ENCODE measurements around the gene CREBBP.

The CREBBP gene

DNA sequence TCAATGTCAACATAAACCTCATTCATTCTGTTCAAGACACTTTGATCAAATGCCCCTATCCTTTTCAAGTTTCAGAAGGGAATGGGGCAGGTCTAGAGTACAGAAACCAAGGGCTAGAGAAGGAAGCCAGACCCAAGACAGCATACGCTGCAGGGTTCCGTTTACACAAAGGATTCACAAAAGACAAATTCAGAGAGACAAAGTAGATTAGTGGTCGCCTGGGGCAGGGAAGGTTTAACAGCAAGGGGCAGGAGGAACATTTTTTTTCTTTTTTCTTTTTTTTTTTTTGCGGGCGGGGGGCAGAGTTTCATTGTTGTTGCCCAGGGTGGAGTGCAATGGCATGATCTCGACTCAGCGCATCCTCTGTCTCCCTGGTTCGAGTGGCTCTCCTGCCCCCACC is 143.3 kb downstream of the CREBBP start:
- no peak overlapping the region for H3K4me3 ChIP-seq (ENCODE audit: low read depth, low read length)
- TF ChIP-seq, protein P1, sequence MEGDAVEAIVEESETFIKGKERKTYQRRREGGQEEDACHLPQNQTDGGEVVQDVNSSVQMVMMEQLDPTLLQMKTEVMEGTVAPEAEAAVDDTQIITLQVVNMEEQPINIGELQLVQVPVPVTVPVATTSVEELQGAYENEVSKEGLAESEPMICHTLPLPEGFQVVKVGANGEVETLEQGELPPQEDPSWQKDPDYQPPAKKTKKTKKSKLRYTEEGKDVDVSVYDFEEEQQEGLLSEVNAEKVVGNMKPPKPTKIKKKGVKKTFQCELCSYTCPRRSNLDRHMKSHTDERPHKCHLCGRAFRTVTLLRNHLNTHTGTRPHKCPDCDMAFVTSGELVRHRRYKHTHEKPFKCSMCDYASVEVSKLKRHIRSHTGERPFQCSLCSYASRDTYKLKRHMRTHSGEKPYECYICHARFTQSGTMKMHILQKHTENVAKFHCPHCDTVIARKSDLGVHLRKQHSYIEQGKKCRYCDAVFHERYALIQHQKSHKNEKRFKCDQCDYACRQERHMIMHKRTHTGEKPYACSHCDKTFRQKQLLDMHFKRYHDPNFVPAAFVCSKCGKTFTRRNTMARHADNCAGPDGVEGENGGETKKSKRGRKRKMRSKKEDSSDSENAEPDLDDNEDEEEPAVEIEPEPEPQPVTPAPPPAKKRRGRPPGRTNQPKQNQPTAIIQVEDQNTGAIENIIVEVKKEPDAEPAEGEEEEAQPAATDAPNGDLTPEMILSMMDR (IDR thresholded peaks at IDR 0.05; ENCODE audit: insufficient read depth, low read length, missing control alignments): no peak
- ChIA-PET CTCF (no interaction called here), POLR2A (no interaction called here)
- no peak for DNase-seq (ENCODE audit: low read depth, low spot score)

DNA sequence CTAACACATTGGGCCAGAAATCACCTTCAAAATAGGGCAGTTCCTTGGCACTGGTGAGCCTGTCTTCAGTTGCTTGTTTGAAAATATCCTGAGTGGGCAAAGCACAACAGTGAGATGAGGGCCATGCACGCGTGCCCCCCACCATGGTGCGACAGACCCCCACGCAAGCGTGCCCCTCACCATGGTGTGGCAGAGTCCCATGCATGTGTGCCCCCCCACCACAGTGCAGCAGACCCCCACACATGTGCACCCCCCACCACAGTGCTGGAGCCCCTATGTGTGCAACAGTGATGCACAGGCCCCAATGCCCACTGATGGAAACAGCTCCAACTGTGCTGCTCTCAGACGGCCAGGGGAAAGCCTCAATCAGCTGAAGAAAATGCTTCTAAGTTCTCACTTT is 144.4 kb downstream of the CREBBP start:
- DNase-seq (ENCODE audit: low read depth, low spot score): no peak

DNA sequence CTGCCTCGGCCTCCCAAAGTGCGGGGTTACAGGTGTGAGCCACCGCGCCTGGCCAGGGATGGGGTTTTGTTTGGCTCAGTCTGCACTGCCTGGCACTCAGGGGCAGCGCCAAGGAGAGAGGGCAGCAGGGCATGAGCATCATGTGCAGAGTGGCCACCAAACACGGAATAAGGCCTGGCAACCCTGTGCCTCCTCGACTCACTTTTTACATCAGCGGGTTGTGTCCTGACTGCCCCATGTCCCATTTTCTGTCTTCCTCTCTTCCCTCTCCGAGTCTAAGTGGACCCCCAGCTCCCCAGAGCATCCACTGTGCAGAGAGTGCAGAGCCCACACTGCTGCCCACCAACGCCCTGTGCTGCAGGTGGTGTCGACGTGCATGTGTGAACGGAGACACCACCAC is 145.0 kb downstream of the CREBBP start:
- CTCF ChIA-PET: no interaction called here
- H3K4me3 ChIP-seq (ENCODE audit: low read depth, low read length): no peak overlapping the region
- POLR2A ChIA-PET: no interaction called here
- TF ChIP-seq, protein P1 (IDR thresholded peaks at IDR 0.05; ENCODE audit: insufficient read depth, low read length, missing control alignments): no peak
- DNase-seq (ENCODE audit: low read depth, low spot score): no peak

More for the DNA sequence above, 144.4 kb downstream of the CREBBP start:
- no peak overlapping the region for H3K4me3 ChIP-seq (ENCODE audit: low read depth, low read length)
- ChIA-PET CTCF (no interaction called here), POLR2A (no interaction called here)
- TF ChIP-seq, protein P1 (IDR thresholded peaks at IDR 0.05; ENCODE audit: insufficient read depth, low read length, missing control alignments): no peak

DNA sequence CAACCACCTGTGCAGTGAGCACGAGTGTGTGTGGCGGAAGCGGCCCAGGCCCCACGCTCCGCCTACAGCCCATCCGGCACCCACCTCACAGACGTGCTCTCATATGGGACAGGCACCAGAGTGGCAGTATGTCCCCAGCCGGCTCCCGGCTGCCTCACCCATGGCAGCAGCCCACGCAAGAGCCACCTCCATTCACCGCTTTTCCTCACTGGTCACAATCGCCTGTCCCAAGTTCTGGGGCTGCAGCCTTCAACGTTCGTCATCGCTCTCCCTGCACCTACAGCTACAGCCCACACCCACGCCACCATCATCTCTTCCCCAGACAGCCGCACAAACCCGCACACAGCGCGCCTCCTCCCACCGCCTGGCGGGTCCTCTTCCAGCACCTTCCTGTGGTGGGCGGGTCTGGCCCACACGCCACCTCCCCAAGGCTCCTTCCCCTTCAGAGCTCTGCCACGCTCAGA is 145.7 kb downstream of the CREBBP start:
- ChIA-PET CTCF (no interaction called here), POLR2A (no interaction called here)
- TF ChIP-seq, protein P1 (IDR thresholded peaks at IDR 0.05; ENCODE audit: insufficient read depth, low read length, missing control alignments): no peak

DNA sequence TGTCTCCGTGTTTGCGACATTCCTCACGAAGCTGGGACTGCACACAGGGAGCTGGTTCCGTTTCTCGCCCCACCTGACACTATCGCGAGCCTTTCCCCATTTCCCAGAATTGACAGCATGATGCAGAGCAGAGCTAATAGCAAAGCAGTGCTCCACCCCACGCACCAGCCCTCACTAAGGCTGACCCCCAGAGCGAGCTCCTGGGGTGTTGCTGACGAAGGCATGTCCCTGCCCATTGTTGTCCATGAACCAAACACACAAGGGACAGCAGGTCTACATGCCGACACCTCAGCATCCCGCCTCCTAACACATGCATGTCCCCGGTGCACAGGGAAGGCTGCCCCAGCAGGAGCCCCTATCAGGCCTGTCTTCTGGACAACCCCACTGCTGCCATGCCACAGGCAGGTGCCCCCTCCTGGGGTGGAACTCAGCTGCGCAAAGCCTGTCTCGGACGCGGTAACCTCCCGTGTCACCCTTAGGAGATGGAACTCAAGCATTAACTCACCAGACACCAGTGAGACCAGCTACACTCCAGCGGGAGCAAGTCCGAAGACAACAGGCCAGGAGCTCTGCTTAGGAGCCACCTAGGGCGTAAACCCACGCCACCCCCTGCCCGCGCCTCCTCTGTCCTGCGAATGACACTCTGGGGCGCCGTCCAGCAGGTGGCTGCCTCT is 146.3 kb downstream of the CREBBP start:
- POLR2A ChIA-PET: no interaction called here
- DNase-seq (ENCODE audit: low read depth, low spot score): no peak
- H3K4me3 ChIP-seq (ENCODE audit: low read depth, low read length): no peak overlapping the region
- TF ChIP-seq, protein P1 (IDR thresholded peaks at IDR 0.05; ENCODE audit: insufficient read depth, low read length, missing control alignments): no peak
- CTCF ChIA-PET: interaction anchor here (1.5 kb wide), 1 partner anchor 44 kb away, joined by 3 read pairs; no protein-coding TSS in a partner anchor

More for the DNA sequence above, 145.7 kb downstream of the CREBBP start:
- no peak overlapping the region for H3K4me3 ChIP-seq (ENCODE audit: low read depth, low read length)
- DNase-seq (ENCODE audit: low read depth, low spot score): no peak

DNA sequence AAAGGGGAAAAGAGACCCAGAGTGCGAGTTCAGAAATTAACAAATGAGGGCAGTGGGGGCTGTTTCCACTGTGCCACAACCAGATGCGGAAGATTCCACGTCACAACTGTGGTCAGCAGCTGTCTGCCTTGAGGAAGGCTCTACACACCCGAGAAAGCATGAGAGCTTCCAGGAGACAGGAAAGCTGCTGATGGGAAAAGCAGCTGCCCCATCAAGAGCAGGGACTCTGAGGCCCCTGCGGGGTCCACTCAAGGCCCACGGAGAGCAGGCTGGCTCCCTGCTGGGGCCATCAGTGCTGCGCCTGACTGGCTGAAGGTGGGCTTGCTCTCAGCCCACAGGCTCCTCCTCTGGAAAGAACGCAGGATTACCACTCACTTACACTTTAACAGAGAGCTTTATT is 148.3 kb downstream of the CREBBP start:
- TF ChIP-seq, protein P1 (IDR thresholded peaks at IDR 0.05; ENCODE audit: insufficient read depth, low read length, missing control alignments): no peak
- H3K4me3 ChIP-seq (ENCODE audit: low read depth, low read length): no peak overlapping the region
- ChIA-PET POLR2A (interaction anchor here (0.6 kb wide), 1 partner anchor 14 kb away, joined by 4 read pairs; the partner anchor contains the start of gene TRAP1), CTCF (no interaction called here)
- no peak for DNase-seq (ENCODE audit: low read depth, low spot score)
